Measurements from ENCODE around the gene PLCB4.
"Not testable (repeated sequence)": the region's sequence is repeated elsewhere in the genome, so short reads cannot be mapped to it uniquely, and the experiment has no call there.

Gene PLCB4

GRCh38 chr20:9145142-9145541 is 76.3 kb downstream of the PLCB4 start:
- H3K9me3 ChIP-seq: no peaks in the 10 kb centered on the region
- in situ Hi-C loops (cut with MboI; ENCODE audit: low sequenced_read_pairs): no loop called here
- DNase-seq (ENCODE audit: low spot score in 2 of 2): no peak
- no peaks in the 10 kb centered on the region for H3K36me3 ChIP-seq (replicated peaks)
- no peak overlapping the region for H3K4me3 ChIP-seq
- H3K4me1 ChIP-seq: no peaks in the 10 kb centered on the region
- no peaks in the 10 kb centered on the region for H3K27me3 ChIP-seq (ENCODE audit: low read depth)

GRCh38 chr20:9146649-9147048 is 77.8 kb downstream of the PLCB4 start:
- Histone ChIP-seq H3K4me3 (no peak overlapping the region), H3K9me3 (no peaks in the 10 kb centered on the region), H3K36me3 (replicated peaks) (no peaks in the 10 kb centered on the region), H3K4me1 (no peaks in the 10 kb centered on the region), H3K27me3 (ENCODE audit: low read depth) (no peaks in the 10 kb centered on the region)
- no peak for DNase-seq (ENCODE audit: low spot score in 2 of 2)
- in situ Hi-C loops (cut with MboI; ENCODE audit: low sequenced_read_pairs): no loop called here

- H3K4me1 ChIP-seq: no peaks in the 10 kb centered on the region
- in situ Hi-C loops (cut with MboI; ENCODE audit: low sequenced_read_pairs): no loop called here
- DNase-seq (ENCODE audit: low spot score in 2 of 2): no peak
- no peaks in the 10 kb centered on the region for H3K9me3 ChIP-seq
- H3K27me3 ChIP-seq (ENCODE audit: low read depth): no peaks in the 10 kb centered on the region
- H3K4me3 ChIP-seq: no peak overlapping the region
- H3K36me3 ChIP-seq (replicated peaks): no peaks in the 10 kb centered on the region
Observed at GRCh38 chr20:9147547-9148024, 78.7 kb downstream of the PLCB4 start.

GRCh38 chr20:9148291-9148690 is 79.4 kb downstream of the PLCB4 start:
- no peaks in the 10 kb centered on the region for H3K36me3 ChIP-seq (replicated peaks)
- H3K4me3 ChIP-seq: no peak overlapping the region
- in situ Hi-C loops (cut with MboI; ENCODE audit: low sequenced_read_pairs): no loop called here
- DNase-seq (ENCODE audit: low spot score in 2 of 2): no peak
- H3K4me1 ChIP-seq: no peaks in the 10 kb centered on the region
- H3K9me3 ChIP-seq: no peaks in the 10 kb centered on the region
- no peaks in the 10 kb centered on the region for H3K27me3 ChIP-seq (ENCODE audit: low read depth)

DNA sequence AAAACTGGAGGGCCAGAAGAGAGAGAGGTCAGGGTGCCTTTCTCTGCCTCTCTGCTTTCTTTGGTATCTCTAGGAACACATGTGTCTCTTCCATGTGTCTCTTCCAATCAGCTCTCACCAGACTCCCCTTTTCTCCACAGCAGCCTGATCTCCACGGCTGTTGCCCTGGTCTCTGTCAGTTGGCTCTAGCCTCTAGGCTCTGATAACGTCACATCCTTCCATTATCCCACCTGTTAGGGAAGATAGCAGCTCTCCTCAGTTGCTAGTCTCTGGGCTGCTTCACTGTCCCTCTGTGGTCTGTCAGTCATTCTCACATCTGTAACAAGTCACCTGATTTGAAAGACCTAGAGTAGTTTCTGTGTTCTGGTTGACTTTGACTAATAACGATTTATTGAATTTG is 80.2 kb downstream of the PLCB4 start:
- H3K27me3 ChIP-seq (ENCODE audit: low read depth): no peaks in the 10 kb centered on the region
- H3K9me3 ChIP-seq: no peaks in the 10 kb centered on the region
- in situ Hi-C loops (cut with MboI; ENCODE audit: low sequenced_read_pairs): no loop called here
- no peak overlapping the region for H3K4me3 ChIP-seq
- DNase-seq (ENCODE audit: low spot score in 2 of 2): no peak
- H3K4me1 ChIP-seq: no peaks in the 10 kb centered on the region
- H3K36me3 ChIP-seq (replicated peaks): no peaks in the 10 kb centered on the region

DNA sequence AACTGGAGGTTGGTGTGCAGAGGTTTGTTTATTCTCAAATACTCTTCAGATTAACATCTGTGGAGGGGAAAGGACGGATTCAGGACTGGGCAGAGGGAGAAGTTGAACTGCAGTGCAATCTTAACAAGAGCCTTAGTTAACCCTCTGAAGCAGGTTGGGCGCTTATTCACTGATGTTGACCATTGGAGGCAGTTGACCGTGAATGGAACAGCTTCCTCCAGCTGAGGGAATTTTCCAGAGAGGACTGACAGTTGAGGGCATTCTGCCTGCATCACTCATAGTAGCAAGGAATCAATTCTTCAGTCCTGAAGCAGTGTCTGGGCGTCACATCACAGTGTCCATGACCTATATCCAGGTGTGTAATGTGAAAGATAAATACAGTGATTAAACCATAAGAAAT is 80.9 kb downstream of the PLCB4 start:
- no peaks in the 10 kb centered on the region for H3K4me1 ChIP-seq
- H3K9me3 ChIP-seq: no peaks in the 10 kb centered on the region
- no peak overlapping the region for H3K4me3 ChIP-seq
- in situ Hi-C loops (cut with MboI; ENCODE audit: low sequenced_read_pairs): no loop called here
- H3K27me3 ChIP-seq (ENCODE audit: low read depth): no peaks in the 10 kb centered on the region
- no peak for DNase-seq (ENCODE audit: low spot score in 2 of 2)
- no peaks in the 10 kb centered on the region for H3K36me3 ChIP-seq (replicated peaks)

- DNase-seq (ENCODE audit: low spot score in 2 of 2): no peak
- H3K27me3 ChIP-seq (ENCODE audit: low read depth): no peaks in the 10 kb centered on the region
- no peaks in the 10 kb centered on the region for H3K36me3 ChIP-seq (replicated peaks)
- in situ Hi-C loops (cut with MboI; ENCODE audit: low sequenced_read_pairs): no loop called here
- H3K9me3 ChIP-seq: no peaks in the 10 kb centered on the region
- no peaks in the 10 kb centered on the region for H3K4me1 ChIP-seq
- no peak overlapping the region for H3K4me3 ChIP-seq
Observed at GRCh38 chr20:9150679-9151078, 81.8 kb downstream of the PLCB4 start.

GRCh38 chr20:9152139-9152538 is 83.3 kb downstream of the PLCB4 start:
- H3K4me3 ChIP-seq; in situ Hi-C loops (cut with MboI; ENCODE audit: low sequenced_read_pairs); H3K36me3 ChIP-seq (replicated peaks); H3K27me3 ChIP-seq (ENCODE audit: low read depth); H3K4me1 ChIP-seq; DNase-seq (ENCODE audit: low spot score in 2 of 2); H3K9me3 ChIP-seq: not testable (repeated sequence)

GRCh38 chr20:9154464-9155024 is 85.7 kb downstream of the PLCB4 start:
- H3K27me3 ChIP-seq (ENCODE audit: low read depth): no peaks in the 10 kb centered on the region
- H3K4me3 ChIP-seq: no peak overlapping the region
- no peaks in the 10 kb centered on the region for H3K9me3 ChIP-seq
- H3K4me1 ChIP-seq: peaks cover 3% of the 10 kb centered on the region
- in situ Hi-C loops (cut with MboI; ENCODE audit: low sequenced_read_pairs): no loop called here
- DNase-seq (ENCODE audit: low spot score in 2 of 2): no peak
- no peaks in the 10 kb centered on the region for H3K36me3 ChIP-seq (replicated peaks)

DNA sequence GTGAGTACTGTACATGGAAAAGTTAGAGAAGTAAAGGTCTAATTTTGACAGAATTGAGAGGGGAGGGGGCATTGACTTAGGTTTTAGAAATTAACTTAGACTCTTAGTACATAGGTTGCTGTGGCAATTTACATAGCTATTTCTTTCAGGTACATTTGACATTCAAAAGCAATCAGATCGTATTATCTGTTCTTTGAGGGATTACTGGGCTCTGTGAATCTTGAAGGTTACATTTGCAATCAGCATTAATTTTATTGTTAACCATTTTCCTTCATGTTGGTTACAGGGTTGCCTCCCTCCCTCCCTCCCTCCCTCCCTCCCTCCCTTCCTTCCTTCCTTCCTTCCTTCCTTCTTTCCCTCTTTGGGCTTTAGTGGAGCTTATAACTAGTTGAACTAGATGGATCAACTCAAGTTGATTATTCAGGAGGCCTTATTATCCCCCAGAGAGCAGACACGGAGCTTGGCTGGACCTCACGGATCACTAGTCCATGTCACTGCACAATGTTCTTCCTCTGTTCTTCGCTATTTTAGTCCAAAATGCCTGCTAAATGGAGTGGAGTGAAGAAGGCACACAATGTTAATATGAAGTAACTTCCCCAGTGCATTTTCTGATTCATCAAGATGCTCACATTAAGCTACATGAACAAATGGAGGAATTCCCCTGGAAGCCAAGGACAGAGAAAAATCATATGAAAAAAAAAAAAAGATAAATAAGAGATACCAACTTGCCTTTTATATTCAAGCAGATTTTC is 87.8 kb downstream of the PLCB4 start:
- in situ Hi-C loops (cut with MboI; ENCODE audit: low sequenced_read_pairs): no loop called here
- peaks cover 3% of the 10 kb centered on the region for H3K4me1 ChIP-seq
- no peak for DNase-seq (ENCODE audit: low spot score in 2 of 2)
- no peak overlapping the region for H3K4me3 ChIP-seq
- H3K27me3 ChIP-seq (ENCODE audit: low read depth): no peaks in the 10 kb centered on the region
- H3K9me3 ChIP-seq: no peaks in the 10 kb centered on the region
- no peaks in the 10 kb centered on the region for H3K36me3 ChIP-seq (replicated peaks)

DNA sequence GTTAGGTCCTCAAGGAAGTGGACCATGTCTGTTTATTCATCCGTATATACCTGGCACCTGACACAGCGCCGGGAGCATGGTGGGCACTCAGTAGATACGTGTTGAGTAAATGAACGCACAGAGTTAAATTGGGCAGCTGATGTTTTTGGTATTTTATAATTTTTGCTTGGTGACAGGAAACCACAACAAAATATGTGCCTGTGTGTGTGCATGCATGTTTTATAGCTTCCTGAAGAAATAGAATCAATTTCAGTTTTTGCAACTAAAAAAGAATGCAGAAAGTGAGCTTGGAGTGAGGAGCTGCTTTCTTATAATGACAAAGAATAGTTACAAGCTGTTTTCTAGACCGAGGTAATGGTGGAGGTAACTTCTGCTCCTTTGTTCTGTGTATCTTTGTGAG is 91.4 kb downstream of the PLCB4 start:
- Histone ChIP-seq H3K4me3 (no peak overlapping the region), H3K27me3 (ENCODE audit: low read depth) (no peaks in the 10 kb centered on the region), H3K9me3 (no peaks in the 10 kb centered on the region), H3K4me1 (peaks cover 3% of the 10 kb centered on the region), H3K36me3 (replicated peaks) (no peaks in the 10 kb centered on the region)
- in situ Hi-C loops (cut with MboI; ENCODE audit: low sequenced_read_pairs): no loop called here
- no peak for DNase-seq (ENCODE audit: low spot score in 2 of 2)

- H3K4me3 ChIP-seq: no peak overlapping the region
- in situ Hi-C loops (cut with MboI; ENCODE audit: low sequenced_read_pairs): no loop called here
- no peaks in the 10 kb centered on the region for H3K36me3 ChIP-seq (replicated peaks)
- no peaks in the 10 kb centered on the region for H3K9me3 ChIP-seq
- DNase-seq (ENCODE audit: low spot score in 2 of 2): no peak
- no peaks in the 10 kb centered on the region for H3K27me3 ChIP-seq (ENCODE audit: low read depth)
- H3K4me1 ChIP-seq: peaks cover 3% of the 10 kb centered on the region
Observed at GRCh38 chr20:9160757-9161156, 91.9 kb downstream of the PLCB4 start.

DNA sequence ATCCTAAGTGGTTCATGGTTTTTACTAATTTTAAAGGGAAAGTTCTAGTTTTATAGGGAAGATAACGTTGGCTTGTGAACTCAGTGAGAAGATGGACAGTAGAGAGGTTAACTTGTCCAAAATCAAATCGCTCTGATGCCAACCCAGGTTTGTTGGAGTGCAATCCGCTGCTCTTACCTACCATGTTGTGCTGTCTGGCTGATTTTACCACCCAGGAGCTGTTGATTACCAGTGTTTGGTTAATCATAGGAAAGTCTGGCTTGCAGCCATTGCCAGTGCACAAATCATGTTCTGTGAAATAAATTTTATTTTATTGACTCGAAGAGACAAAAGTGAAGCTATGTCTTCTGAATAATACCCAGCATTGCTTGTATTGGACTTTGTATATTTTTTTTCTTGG is 92.4 kb downstream of the PLCB4 start:
- no peak for DNase-seq (ENCODE audit: low spot score in 2 of 2)
- Histone ChIP-seq H3K9me3 (no peaks in the 10 kb centered on the region), H3K27me3 (ENCODE audit: low read depth) (no peaks in the 10 kb centered on the region), H3K4me3 (no peak overlapping the region), H3K36me3 (replicated peaks) (no peaks in the 10 kb centered on the region), H3K4me1 (peaks cover 3% of the 10 kb centered on the region)
- in situ Hi-C loops (cut with MboI; ENCODE audit: low sequenced_read_pairs): no loop called here

GRCh38 chr20:9163251-9163650 is 94.4 kb downstream of the PLCB4 start:
- H3K9me3 ChIP-seq: no peaks in the 10 kb centered on the region
- no peak for DNase-seq (ENCODE audit: low spot score in 2 of 2)
- peaks cover 3% of the 10 kb centered on the region for H3K4me1 ChIP-seq
- H3K4me3 ChIP-seq: no peak overlapping the region
- H3K36me3 ChIP-seq (replicated peaks): no peaks in the 10 kb centered on the region
- H3K27me3 ChIP-seq (ENCODE audit: low read depth): no peaks in the 10 kb centered on the region
- in situ Hi-C loops (cut with MboI; ENCODE audit: low sequenced_read_pairs): no loop called here

DNA sequence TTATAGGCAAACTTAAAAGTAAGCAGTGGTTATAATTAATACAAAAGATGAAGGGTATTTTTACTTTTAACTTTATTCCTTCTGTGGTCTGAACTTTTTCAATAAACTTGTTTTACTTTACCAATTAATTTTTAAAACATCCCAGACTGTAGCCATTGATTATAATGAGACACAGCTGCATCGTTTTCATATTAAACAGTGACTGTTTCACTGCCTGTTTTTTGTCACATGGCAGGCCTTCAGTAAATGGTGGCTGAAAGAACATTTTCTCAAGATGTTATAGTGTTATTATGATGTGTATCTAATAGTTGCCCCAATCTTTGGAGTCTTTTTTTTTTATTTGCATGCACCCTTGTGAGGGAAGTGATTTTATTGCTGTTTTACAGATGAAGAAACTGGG is 95.1 kb downstream of the PLCB4 start:
- no peak for DNase-seq (ENCODE audit: low spot score in 2 of 2)
- Histone ChIP-seq H3K9me3 (no peaks in the 10 kb centered on the region), H3K4me3 (no peak overlapping the region), H3K36me3 (replicated peaks) (no peaks in the 10 kb centered on the region), H3K27me3 (ENCODE audit: low read depth) (no peaks in the 10 kb centered on the region), H3K4me1 (peaks cover under 1% of the 10 kb centered on the region; the same call in 1 of the 2 replicates)
- in situ Hi-C loops (cut with MboI; ENCODE audit: low sequenced_read_pairs): no loop called here
